SK-N-MC (cell line): ENCODE results near the gene CIITA.

Experiments used
- EZH2 ChIP-seq: fragments of 200-600 bp; sonication (generic); IDR thresholded peaks from one replicate; pipeline ENCODE4 v1.6.1; 2017; ENCODE audit warnings: antibody characterized with exemption
- FOXP2 ChIP-seq: optimal IDR thresholded peaks from 2 replicates; pipeline ENCODE3; 2011; ENCODE audit warnings: mild to moderate bottlenecking, moderate library complexity; ENCODE audit not compliant: insufficient read depth; ENCODE audit errors: extremely low read length, control extremely low read depth
- POLR2AphosphoS5 ChIP-seq: IDR thresholded peaks from 2 replicates; pipeline ENCODE4 v1.6.1; 2012; ENCODE audit warnings: mild to moderate bottlenecking, low read depth, low read length, borderline replicate concordance

DNA sequence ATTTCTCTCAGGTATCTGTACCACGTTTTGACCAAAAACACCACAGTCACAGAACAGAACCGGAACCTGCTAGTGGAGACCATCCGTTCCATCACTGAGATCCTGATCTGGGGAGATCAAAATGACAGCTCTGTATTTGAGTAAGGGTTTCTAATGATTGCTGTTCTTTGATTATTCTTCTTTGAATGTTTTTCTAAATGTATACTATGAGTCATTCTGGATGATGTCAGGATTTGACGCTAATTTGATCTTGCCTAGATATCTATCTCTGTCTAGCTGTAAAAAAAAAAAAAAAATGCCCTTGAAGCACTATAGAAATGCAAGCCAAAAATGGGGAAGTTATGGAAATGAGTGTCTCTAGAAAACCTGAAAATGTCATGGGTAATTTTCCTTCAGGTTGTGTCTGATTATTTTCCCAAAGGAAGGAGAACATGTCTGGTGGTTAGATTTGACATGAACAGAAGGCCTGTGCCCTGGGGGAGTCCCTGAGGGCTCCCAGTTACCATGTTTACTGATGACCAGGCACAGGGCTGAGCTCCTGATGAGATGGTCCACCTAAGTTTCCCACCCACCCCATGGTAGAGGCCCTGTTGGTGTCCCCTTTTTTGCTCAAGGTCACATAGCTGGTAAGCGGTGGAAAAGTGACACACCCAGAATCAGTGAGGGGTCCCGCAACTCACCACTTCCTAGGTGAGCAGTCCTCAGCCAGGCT, 80.9 kb downstream of the CIITA start:
- TF ChIP-seq EZH2 (no peak), POLR2AphosphoS5 (no peak), FOXP2 (no peak)
